Lower leg skin (tissue), 3 donors: ENCODE measurements around the gene SECTM1.
"Not testable (repeated sequence)": the region's sequence is repeated elsewhere in the genome, so short reads cannot be mapped to it uniquely, and the experiment has no call there.

Experiments used
- CTCF ChIP-seq, 3 donors: fragments of 450-650 bp; IDR thresholded peaks; one replicate each; pipeline ENCODE4 v1.5.1; 2016; ENCODE audit warnings: antibody characterized with exemption in 3 of 3, mild to moderate bottlenecking in 3 of 3, moderate library complexity in 2 of 3
- POLR2A ChIP-seq, 2 donors: fragments of 450-650 bp; IDR thresholded peaks; one replicate each; pipeline ENCODE4 v1.6.1; 2016 to 2017; ENCODE audit warnings: antibody characterized with exemption in 2 of 2, mild to moderate bottlenecking in 1 of 2, moderate library complexity in 1 of 2

DNA sequence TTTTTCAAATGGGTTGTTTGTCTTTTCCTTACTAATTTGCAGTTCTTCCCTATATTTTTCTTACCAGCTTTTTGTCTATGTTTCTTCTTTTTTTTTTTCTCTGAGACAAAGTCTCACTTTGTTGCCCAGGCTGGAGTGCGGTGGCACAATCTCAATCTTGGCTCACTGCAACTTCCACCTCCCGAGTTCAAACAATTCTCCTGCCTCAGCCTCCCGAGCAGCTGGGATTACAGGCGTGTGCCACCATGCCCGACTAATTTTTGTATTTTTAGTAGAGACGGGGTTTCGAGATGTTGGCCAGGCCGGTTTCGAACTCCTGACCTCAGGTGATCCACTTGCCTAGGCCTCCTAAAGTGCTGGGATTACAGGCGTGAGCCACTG, 39.5 kb upstream of the SECTM1 start:
- not testable (repeated sequence) for TF ChIP-seq POLR2A, CTCF (IDR thresholded peaks at IDR 0.05)
